MCF 10A (cell line): ENCODE data around the gene ABCA1. TPM values are rescaled to one million over a fixed set of nuclear protein-coding genes. Genes with fewer than 3 reads are reported as not detected.
A peak's percentile ranks its signal among the peaks of the same experiment; 100 is the strongest.

ENCODE experiments used
- BruUV-seq: library from RNA; stranded (reverse); fragments of 400-500 nt; replicated peaks from 2 replicates; lab custom pipeline; 2021; lab: Mats Ljungman, UMichigan
- CTCF ChIA-PET: fragments of 300-600 bp; sonication (Branson Sonifier 250); formaldehyde crosslinking; extraction: SDS; loops from one replicate; lab custom pipeline; 2021; ENCODE audit warnings: antibody characterized with exemption, inconsistent platforms; lab: Yijun Ruan, JAX
- POLR2A ChIA-PET: fragments of 300-600, 350-650 bp; sonication (Branson Sonifier 250); formaldehyde crosslinking; extraction: SDS; loops from one replicate; lab custom pipeline; 2020; ENCODE audit warnings: antibody characterized with exemption, inconsistent platforms; lab: Yijun Ruan, JAX
- DNase-seq: peaks from one replicate; pipeline ENCODE4 v3.0.0-alpha.2; 2018; ENCODE audit not compliant: unreplicated experiment
- H3K27ac Mint-ChIP-seq: one replicate; pipeline ENCODE4 v1.8.0; 2022; ENCODE audit warnings: mild to moderate bottlenecking, low read depth, mixed read lengths; ENCODE audit not compliant: unreplicated experiment
- H3K27me3 Mint-ChIP-seq: one replicate; pipeline ENCODE4 v1.8.0; 2022; ENCODE audit warnings: mixed read lengths; ENCODE audit not compliant: insufficient read depth, unreplicated experiment
- H3K36me3 Mint-ChIP-seq: one replicate; pipeline ENCODE4 v1.8.0; 2022; ENCODE audit warnings: mild to moderate bottlenecking, moderate library complexity, mixed read lengths; ENCODE audit not compliant: insufficient read depth, unreplicated experiment
- H3K4me1 Mint-ChIP-seq: one replicate; pipeline ENCODE4 v1.8.0; 2022; ENCODE audit warnings: mixed read lengths; ENCODE audit not compliant: insufficient read depth, unreplicated experiment
- H3K4me3 Mint-ChIP-seq: one replicate; pipeline ENCODE4 v1.8.0; 2022; ENCODE audit warnings: mild to moderate bottlenecking, moderate library complexity, mixed read lengths; ENCODE audit not compliant: unreplicated experiment
- H3K9me3 Mint-ChIP-seq: one replicate; pipeline ENCODE4 v1.8.0; 2022; ENCODE audit warnings: mixed read lengths; ENCODE audit not compliant: unreplicated experiment
- CTCF ChIP-seq: fragments of 200-600 bp; IDR thresholded peaks from one replicate; pipeline ENCODE4 v1.8.0; 2022; ENCODE audit warnings: antibody characterized with exemption, mild to moderate bottlenecking; ENCODE audit not compliant: unreplicated experiment
- intact Hi-C: fragments of 100-400 bp; cut with micrococcal nuclease; formaldehyde crosslinking; loops from 2 replicates; pipeline ENCODE4 v1.14.1; 2022
- total RNA-seq: library from RNA; stranded (reverse); gene quantifications from 2 replicates; pipeline ENCODE4 v1.2.3, GENCODE V29; 2022

ABCA1 gene
- total RNA-seq, 1 experiment from 2014 or later = 0.28 TPM

GRCh38 chr9:104746285-104746684 lies 181.7 kb downstream of the ABCA1 start:
- CTCF ChIA-PET = interaction anchor here (0.7 to 1.4 kb wide), 4 partner anchors 9 to 570 kb away, joined by 3 to 4 read pairs (median 4); no protein-coding TSS in a partner anchor
- Mint-ChIP-seq H3K4me3 (no peak overlapping the region), H3K27ac (no peak overlapping the region), H3K27me3 (no peaks in the 10 kb centered on the region), H3K9me3 (no peaks in the 10 kb centered on the region), H3K4me1 (peaks cover 17% of the 10 kb centered on the region), H3K36me3 (no peaks in the 10 kb centered on the region)
- intact Hi-C loops = loop anchor here (10.0 kb wide), 2 partner anchors 141 to 1351 kb away; partner anchors contain the start of gene OR13C2
- no peak for TF ChIP-seq CTCF
- DNase-seq = no peak
- BruUV-seq = no TSS peak
- POLR2A ChIA-PET = interaction anchor here (0.6 to 3.5 kb wide), 7 partner anchors 10 to 1171 kb away, joined by 3 to 23 read pairs (median 3); partner anchors contain the start of genes NIPSNAP3B, SMC2 and TMEM38B

GRCh38 chr9:104745852-104746251 lies 182.1 kb downstream of the ABCA1 start:
- CTCF ChIA-PET = interaction anchor here (0.7 to 1.6 kb wide), 7 partner anchors 17 to 570 kb away, joined by 3 to 7 read pairs (median 4); no protein-coding TSS in a partner anchor
- POLR2A ChIA-PET = interaction anchor here (0.6 to 1.6 kb wide), 4 partner anchors 10 to 1170 kb away, joined by 3 to 5 read pairs (median 3); partner anchors contain the start of gene SMC2
- no peak for DNase-seq
- no peak overlapping the region for H3K27ac Mint-ChIP-seq
- H3K4me1 Mint-ChIP-seq = peaks cover 17% of the 10 kb centered on the region
- H3K27me3 Mint-ChIP-seq = no peaks in the 10 kb centered on the region
- TF ChIP-seq CTCF = no peak
- no peak overlapping the region for H3K4me3 Mint-ChIP-seq
- no peaks in the 10 kb centered on the region for H3K9me3 Mint-ChIP-seq
- intact Hi-C loops = loop anchor here (10.0 kb wide), 2 partner anchors 141 to 1351 kb away; partner anchors contain the start of gene OR13C2
- H3K36me3 Mint-ChIP-seq = no peaks in the 10 kb centered on the region
- BruUV-seq = no TSS peak

GRCh38 chr9:104743376-104743985 lies 184.5 kb downstream of the ABCA1 start:
- no peaks in the 10 kb centered on the region for H3K27me3 Mint-ChIP-seq
- intact Hi-C loops = loop anchor here (1.0 to 10.0 kb wide), 6 partner anchors 61 to 1349 kb away; partner anchors contain the start of gene OR13C2
- BruUV-seq = no TSS peak
- no peak overlapping the region for H3K27ac Mint-ChIP-seq
- no peak overlapping the region for H3K4me3 Mint-ChIP-seq
- no peaks in the 10 kb centered on the region for H3K9me3 Mint-ChIP-seq
- peak; percentile 78 for TF ChIP-seq CTCF
- ChIA-PET CTCF (interaction anchor here (0.7 to 3.3 kb wide), 5 partner anchors 240 to 790 kb away, joined by 3 to 11 read pairs (median 3); no protein-coding TSS in a partner anchor), POLR2A (no interaction called here)
- peak; percentile 76 for DNase-seq
- H3K4me1 Mint-ChIP-seq = peaks cover 17% of the 10 kb centered on the region
- no peaks in the 10 kb centered on the region for H3K36me3 Mint-ChIP-seq

GRCh38 chr9:104740621-104741020 lies 187.3 kb downstream of the ABCA1 start:
- H3K4me1 Mint-ChIP-seq = peaks cover 8% of the 10 kb centered on the region
- no peak for TF ChIP-seq CTCF
- POLR2A ChIA-PET = no interaction called here
- H3K9me3 Mint-ChIP-seq = no peaks in the 10 kb centered on the region
- no peak overlapping the region for H3K4me3 Mint-ChIP-seq
- no peaks in the 10 kb centered on the region for H3K36me3 Mint-ChIP-seq
- BruUV-seq = no TSS peak
- CTCF ChIA-PET = interaction anchor here (1.1 to 1.6 kb wide), 2 partner anchors 564 kb away, joined by 3 to 5 read pairs; no protein-coding TSS in a partner anchor
- DNase-seq = peak; percentile 8
- intact Hi-C loops = loop anchor here (10.0 kb wide), 2 partner anchors 136 to 1346 kb away; partner anchors contain the start of gene OR13C2
- no peak overlapping the region for H3K27ac Mint-ChIP-seq
- no peaks in the 10 kb centered on the region for H3K27me3 Mint-ChIP-seq
